Lung (tissue), 12 donors: ENCODE results near the gene NUBP2. TPM values are rescaled to one million over a fixed set of nuclear protein-coding genes. Genes with fewer than 3 reads are reported as not detected.

Experiments used
- ATAC-seq: fragments of 200-7000 bp; cut with Tn5 transposase; one replicate; pipeline ENCODE4 v1.9.1; 2020; ENCODE audit warnings: moderate number of reproducible peaks; ENCODE audit not compliant: insufficient read depth, low FRiP score
- DNase-seq, 3 donors: peaks; one replicate each; pipeline ENCODE4 v3.0.0-alpha.2; 2013 to 2017
- H3K27ac ChIP-seq, 2 donors: one replicate each; pipeline ENCODE4 v1.5.1; 2013; ENCODE audit warnings: mild to moderate bottlenecking in 2 of 2, moderate library complexity in 2 of 2, control low read depth in 1 of 2, inconsistent platforms in 1 of 2, low read depth in 1 of 2, low read length in 1 of 2
- H3K27me3 ChIP-seq, 3 donors: one replicate each; pipeline ENCODE4 v1.5.1; 2013; ENCODE audit warnings: low read length in 2 of 3; ENCODE audit not compliant: control insufficient read depth in 3 of 3, insufficient read depth in 3 of 3
- H3K36me3 ChIP-seq, 4 donors: one replicate each; pipeline ENCODE4 v1.5.1; 2013; ENCODE audit warnings: low read length in 4 of 4, mild to moderate bottlenecking in 1 of 4, moderate library complexity in 1 of 4; ENCODE audit not compliant: control insufficient read depth in 4 of 4, insufficient read depth in 4 of 4
- H3K4me1 ChIP-seq, 5 donors: one replicate each; pipeline ENCODE4 v1.5.1; 2013; ENCODE audit warnings: low read length in 5 of 5, mild to moderate bottlenecking in 2 of 5, moderate library complexity in 1 of 5; ENCODE audit not compliant: control insufficient read depth in 5 of 5, insufficient read depth in 5 of 5
- H3K4me3 ChIP-seq: one replicate; pipeline ENCODE4 v1.5.1; 2013; ENCODE audit warnings: mild to moderate bottlenecking, control low read depth, moderate library complexity
- H3K9ac ChIP-seq, 2 donors: one replicate each; pipeline ENCODE4 v1.5.1; 2013; ENCODE audit warnings: low read length in 2 of 2, control low read depth in 1 of 2; ENCODE audit not compliant: insufficient read depth in 1 of 2
- H3K9me3 ChIP-seq, 4 donors: one replicate each; pipeline ENCODE4 v1.5.1; 2013; ENCODE audit warnings: low read length in 3 of 4, mild to moderate bottlenecking in 1 of 4, moderate library complexity in 1 of 4; ENCODE audit not compliant: control insufficient read depth in 4 of 4, insufficient read depth in 3 of 4
- CTCF ChIP-seq: IDR thresholded peaks from 2 replicates; pipeline ENCODE4 v1.5.1; 2012; ENCODE audit warnings: mild to moderate bottlenecking; ENCODE audit errors: control extremely low read depth, extremely low read depth
- whole genome bisulfite sequencing, 2 donors: extraction: QIAGEN DNeasy Blood & Tissue Kit; methylation state at CpG; one replicate each; pipeline ENCODE4 v1.1.7; 2013; 5-methylcytosine and 5-hydroxymethylcytosine counted together
- polyA plus RNA-seq, 2 donors: library from polyadenylated mRNA; stranded (reverse); fragments of 200-250 nt; gene quantifications; one replicate each; pipeline ENCODE4 v1.2.1, GENCODE V29; 2013
- total RNA-seq, 2 donors: library from RNA; depleted of rRNA in 1 of 2; stranded (reverse); fragments of >200 nt in 1 of 2; gene quantifications; one replicate each; pipeline ENCODE4 v1.2.1, GENCODE V29; 2014 to 2021
- donor health status: control.
- donor health status: control.
- donor health status: Bipolar disorder and iron deficiency.
- donor health status: healthy.
- donor health status: DM: yes; HTN: yes; CAD: no.

The NUBP2 gene
- total and polyA plus RNA-seq, 4 donors = 38.9 to 70.2 (median 65.6) TPM

- ATAC-seq (no peak), DNase-seq (peak in 1 of 3 donors; percentile 9)
- Histone ChIP-seq H3K4me1 (peaks cover 0 to 12% (median 0%) of the 10 kb centered on the region in 5 donors), H3K36me3 (peaks cover 0 to 61% (median 0%) of the 10 kb centered on the region in 4 donors), H3K27ac (no peak overlapping the region), H3K9me3 (peaks cover 0 to 3% (median 0%) of the 10 kb centered on the region in 4 donors), H3K9ac (no peak overlapping the region), H3K27me3 (no peaks in the 10 kb centered on the region), H3K4me3 (no peak overlapping the region)
- TF ChIP-seq CTCF = no peak
- 93 to 95% methylated on average over 38 to 44 of the region's 44 CpGs for WGBS, 2 donors
Measured at GRCh38 chr16:1790611-1791255, 8.0 kb downstream of the NUBP2 start.

- TF ChIP-seq CTCF = no peak
- no peak overlapping the region for H3K27ac ChIP-seq
- H3K27me3 ChIP-seq = no peaks in the 10 kb centered on the region
- peaks cover 0 to 12% (median 0%) of the 10 kb centered on the region in 5 donors for H3K4me1 ChIP-seq
- H3K36me3 ChIP-seq = peaks cover 0 to 55% (median 0%) of the 10 kb centered on the region in 4 donors
- 95 to 96% methylated on average over 53 of the region's 53 CpGs for WGBS, 2 donors
- no peak for DNase-seq
- no peak overlapping the region for H3K4me3 ChIP-seq
- no peak for ATAC-seq
- H3K9me3 ChIP-seq = peaks cover 0 to 3% (median 0%) of the 10 kb centered on the region in 4 donors
- no peak overlapping the region for H3K9ac ChIP-seq
Measured at GRCh38 chr16:1791256-1791942, 8.6 kb downstream of the NUBP2 start.

- H3K36me3 ChIP-seq = peaks cover 0 to 48% (median 0%) of the 10 kb centered on the region in 4 donors
- H3K9me3 ChIP-seq = peaks cover 0 to 3% (median 0%) of the 10 kb centered on the region in 4 donors
- TF ChIP-seq CTCF = no peak
- WGBS, 2 donors = 91 to 92% methylated on average over 58 to 59 of the region's 59 CpGs
- no peaks in the 10 kb centered on the region for H3K27me3 ChIP-seq
- no peak overlapping the region for H3K27ac ChIP-seq
- ATAC-seq = no peak
- no peak for DNase-seq
- H3K4me3 ChIP-seq = no peak overlapping the region
- no peak overlapping the region for H3K9ac ChIP-seq
- peaks cover 0 to 12% (median 0%) of the 10 kb centered on the region in 5 donors for H3K4me1 ChIP-seq
Measured at GRCh38 chr16:1791943-1792812, 9.4 kb downstream of the NUBP2 start.
